ENCODE results near the gene GLI3. TPM values are rescaled to one million over a fixed set of nuclear protein-coding genes. Genes with fewer than 3 reads are reported as not detected.

Gene GLI3
- total RNA-seq, 1 experiment from 2014 or later = not detected

- Histone ChIP-seq H3K27me3 (ENCODE audit: insufficient read depth, low read depth) (peaks cover 72% of the 10 kb centered on the region), H3K79me2 (ENCODE audit: low read depth) (no peaks in the 10 kb centered on the region), H3K9me2 (ENCODE audit: insufficient read depth) (no peaks in the 10 kb centered on the region; the same call in 1 of the 2 replicates), H3K36me3 (ENCODE audit: low read depth) (no peaks in the 10 kb centered on the region), H3F3A (ENCODE audit: insufficient read depth, low read depth) (no peaks in the 10 kb centered on the region), H3K4me2 (no peak overlapping the region), H3K4me1 (replicated peaks; ENCODE audit: insufficient read depth) (no peaks in the 10 kb centered on the region), H4K20me1 (ENCODE audit: insufficient read depth) (no peaks in the 10 kb centered on the region), H3K27ac (no peak overlapping the region), H3K4me3 (no peak overlapping the region), H3K9me3 (ENCODE audit: insufficient read depth, low read depth) (no peaks in the 10 kb centered on the region), H2AFZ (no peak overlapping the region)
- no TSS peak for BruUV-seq (replicated peaks)
- TF ChIP-seq CTCF (conservative IDR thresholded peaks at IDR 0.05) (no peak), EZH2 (IDR thresholded peaks at IDR 0.05; ENCODE audit: low read depth) (no peak)
- DNase-seq = no peak
- intact Hi-C loops (cut with micrococcal nuclease; ENCODE audit: unreplicated experiment) = no loop called here
- POLR2A ChIA-PET (ENCODE audit: unreplicated experiment) = no interaction called here
- CTCF ChIA-PET = no interaction called here
These were observed 140.1 kb downstream of the GLI3 start for GRCh38 chr7:42096681-42097561.

- Histone ChIP-seq H2AFZ (no peak overlapping the region), H3K4me2 (no peak overlapping the region), H3K4me3 (no peak overlapping the region), H3K9me3 (ENCODE audit: insufficient read depth, low read depth) (no peaks in the 10 kb centered on the region), H3K36me3 (ENCODE audit: low read depth) (no peaks in the 10 kb centered on the region), H4K20me1 (ENCODE audit: insufficient read depth) (no peaks in the 10 kb centered on the region), H3K27ac (no peak overlapping the region), H3K79me2 (ENCODE audit: low read depth) (no peaks in the 10 kb centered on the region), H3K9me2 (ENCODE audit: insufficient read depth) (no peaks in the 10 kb centered on the region; the same call in 1 of the 2 replicates), H3K27me3 (ENCODE audit: insufficient read depth, low read depth) (peaks cover 79% of the 10 kb centered on the region), H3K4me1 (replicated peaks; ENCODE audit: insufficient read depth) (no peaks in the 10 kb centered on the region), H3F3A (ENCODE audit: insufficient read depth, low read depth) (no peaks in the 10 kb centered on the region)
- ChIA-PET POLR2A (ENCODE audit: unreplicated experiment) (no interaction called here), CTCF (no interaction called here)
- DNase-seq = no peak
- TF ChIP-seq CTCF (conservative IDR thresholded peaks at IDR 0.05) (no peak), EZH2 (IDR thresholded peaks at IDR 0.05; ENCODE audit: low read depth) (no peak)
- BruUV-seq (replicated peaks) = no TSS peak
- intact Hi-C loops (cut with micrococcal nuclease; ENCODE audit: unreplicated experiment) = no loop called here
These were observed 140.7 kb downstream of the GLI3 start for GRCh38 chr7:42096268-42096667.

GRCh38 chr7:42095791-42096190, 141.2 kb downstream of the GLI3 start:
- no peaks in the 10 kb centered on the region for H3K36me3 ChIP-seq (ENCODE audit: low read depth)
- DNase-seq = no peak
- ChIA-PET POLR2A (ENCODE audit: unreplicated experiment) (no interaction called here), CTCF (no interaction called here)
- no peak overlapping the region for H3K27ac ChIP-seq
- peaks cover 83% of the 10 kb centered on the region for H3K27me3 ChIP-seq (ENCODE audit: insufficient read depth, low read depth)
- no peaks in the 10 kb centered on the region; the same call in 1 of the 2 replicates for H3K9me2 ChIP-seq (ENCODE audit: insufficient read depth)
- TF ChIP-seq CTCF (conservative IDR thresholded peaks at IDR 0.05) (no peak), EZH2 (IDR thresholded peaks at IDR 0.05; ENCODE audit: low read depth) (no peak)
- H2AFZ ChIP-seq = no peak overlapping the region
- intact Hi-C loops (cut with micrococcal nuclease; ENCODE audit: unreplicated experiment) = no loop called here
- H3K4me2 ChIP-seq = no peak overlapping the region
- no peaks in the 10 kb centered on the region for H4K20me1 ChIP-seq (ENCODE audit: insufficient read depth)
- H3K9me3 ChIP-seq (ENCODE audit: insufficient read depth, low read depth) = no peaks in the 10 kb centered on the region
- no peaks in the 10 kb centered on the region for H3K4me1 ChIP-seq (replicated peaks; ENCODE audit: insufficient read depth)
- no peak overlapping the region for H3K4me3 ChIP-seq
- no peaks in the 10 kb centered on the region for H3F3A ChIP-seq (ENCODE audit: insufficient read depth, low read depth)
- no peaks in the 10 kb centered on the region for H3K79me2 ChIP-seq (ENCODE audit: low read depth)
- BruUV-seq (replicated peaks) = no TSS peak
